Suprapubic skin (tissue), 4 donors: ENCODE data around the gene WASF2. TPM values are rescaled to one million over a fixed set of nuclear protein-coding genes. Genes with fewer than 3 reads are reported as not detected.
"Not testable (repeated sequence)": the region's sequence is repeated elsewhere in the genome, so short reads cannot be mapped to it uniquely, and the experiment has no call there.

ENCODE experiments used
- DNase-seq, 2 donors: peaks; one replicate each; pipeline ENCODE4 v3.0.0-alpha.2; 2019; ENCODE audit warnings: low spot score in 2 of 2
- H3K27ac ChIP-seq: fragments of 200-600 bp; sonication (generic); one replicate; pipeline ENCODE4 v1.5.1; 2019
- H3K27me3 ChIP-seq: fragments of 200-600 bp; sonication (generic); one replicate; pipeline ENCODE4 v1.5.1; 2019
- H3K36me3 ChIP-seq: fragments of 200-600 bp; sonication (generic); one replicate; pipeline ENCODE4 v1.5.1; 2019
- H3K4me1 ChIP-seq: fragments of 200-600 bp; sonication (generic); one replicate; pipeline ENCODE4 v1.5.1; 2019
- H3K4me3 ChIP-seq: fragments of 200-600 bp; sonication (generic); one replicate; pipeline ENCODE4 v1.5.1; 2019; ENCODE audit warnings: mild to moderate bottlenecking
- H3K9me3 ChIP-seq: fragments of 200-600 bp; sonication (generic); one replicate; pipeline ENCODE4 v1.5.1; 2019
- CTCF ChIP-seq, 2 donors: fragments of 200-600 bp in 1 of 2; fragments of 450-650 bp in 1 of 2; sonication (generic) in 1 of 2; IDR thresholded peaks; one replicate each; pipeline ENCODE4 v1.5.1; 2016 to 2019; ENCODE audit warnings: antibody characterized with exemption in 2 of 2, mild to moderate bottlenecking in 1 of 2, moderate library complexity in 1 of 2
- EP300 ChIP-seq: sonication (generic); formaldehyde crosslinking; IDR thresholded peaks from one replicate; pipeline ENCODE4 v1.6.1; 2017; ENCODE audit warnings: antibody characterized with exemption
- POLR2A ChIP-seq, 2 donors: fragments of 450-650 bp; IDR thresholded peaks; one replicate each; pipeline ENCODE4 v1.6.1; 2017; ENCODE audit warnings: antibody characterized with exemption in 2 of 2, mild to moderate bottlenecking in 2 of 2, moderate library complexity in 2 of 2
- POLR2AphosphoS5 ChIP-seq, 3 donors: sonication (generic); formaldehyde crosslinking; IDR thresholded peaks; one replicate each; pipeline ENCODE4 v1.6.1; 2017; ENCODE audit warnings: antibody characterized with exemption in 3 of 3
- whole genome bisulfite sequencing: methylation state at CpG from one replicate; pipeline ENCODE4 v1.1.5; 2018; 5-methylcytosine and 5-hydroxymethylcytosine counted together
- total RNA-seq, 4 donors: library from RNA; depleted of rRNA; stranded (reverse); fragments of >200 nt; gene quantifications; one replicate each; pipeline ENCODE4 v1.1.0, GENCODE V29; 2016

WASF2 gene
- total RNA-seq, 4 donors from 2014 or later, result 69.0 to 96.0 (median 90.4) TPM

GRCh38 chr1:27412502-27412901, 77.5 kb downstream of the WASF2 start:
- peaks cover 93% of the 10 kb centered on the region for H3K36me3 ChIP-seq
- no peak overlapping the region for H3K4me3 ChIP-seq
- WGBS, result 85% methylated on average over 4 of the region's 4 CpGs
- H3K27ac ChIP-seq, result peak overlapping the region; percentile 64
- no peaks in the 10 kb centered on the region for H3K27me3 ChIP-seq
- no peak for DNase-seq
- TF ChIP-seq CTCF (IDR thresholded peaks at IDR 0.05) (no peak), POLR2AphosphoS5 (IDR thresholded peaks at IDR 0.05) (no peak), EP300 (no peak), POLR2A (IDR thresholded peaks at IDR 0.05) (no peak)
- H3K4me1 ChIP-seq, result peaks cover 36% of the 10 kb centered on the region
- H3K9me3 ChIP-seq, result no peaks in the 10 kb centered on the region

- 85% methylated on average over 2 of the region's 2 CpGs for WGBS
- H3K27me3 ChIP-seq, result no peaks in the 10 kb centered on the region
- no peak overlapping the region for H3K27ac ChIP-seq
- no peak overlapping the region for H3K4me3 ChIP-seq
- no peak for DNase-seq
- H3K9me3 ChIP-seq, result no peaks in the 10 kb centered on the region
- H3K4me1 ChIP-seq, result peaks cover 44% of the 10 kb centered on the region
- TF ChIP-seq EP300, result no peak
- H3K36me3 ChIP-seq, result peaks cover 97% of the 10 kb centered on the region
Observed at GRCh38 chr1:27410709-27411108, 79.3 kb downstream of the WASF2 start.

GRCh38 chr1:27409669-27410068, 80.3 kb downstream of the WASF2 start:
- peaks cover 53% of the 10 kb centered on the region for H3K4me1 ChIP-seq
- TF ChIP-seq CTCF (IDR thresholded peaks at IDR 0.05) (no peak), POLR2A (IDR thresholded peaks at IDR 0.05) (no peak), EP300 (no peak), POLR2AphosphoS5 (IDR thresholded peaks at IDR 0.05) (no peak)
- H3K27ac ChIP-seq, result no peak overlapping the region
- no peak for DNase-seq
- no peaks in the 10 kb centered on the region for H3K27me3 ChIP-seq
- H3K36me3 ChIP-seq, result peaks cover 86% of the 10 kb centered on the region
- no peaks in the 10 kb centered on the region for H3K9me3 ChIP-seq
- H3K4me3 ChIP-seq, result no peak overlapping the region
- 92% methylated on average over 11 of the region's 11 CpGs for WGBS

GRCh38 chr1:27408151-27408550, 81.8 kb downstream of the WASF2 start:
- WGBS, result 83% methylated on average over 9 of the region's 9 CpGs
- H3K27ac ChIP-seq, result peak overlapping the region; percentile 89
- no peak overlapping the region for H3K4me3 ChIP-seq
- H3K36me3 ChIP-seq, result peaks cover 71% of the 10 kb centered on the region
- H3K9me3 ChIP-seq, result no peaks in the 10 kb centered on the region
- H3K27me3 ChIP-seq, result no peaks in the 10 kb centered on the region
- H3K4me1 ChIP-seq, result peaks cover 55% of the 10 kb centered on the region
- TF ChIP-seq EP300 (no peak), POLR2AphosphoS5 (IDR thresholded peaks at IDR 0.05) (no peak)
- DNase-seq, result no peak

- Histone ChIP-seq H3K27ac (peak overlapping the region; percentile 89), H3K36me3 (peaks cover 59% of the 10 kb centered on the region), H3K4me1 (peaks cover 58% of the 10 kb centered on the region)
- not testable (repeated sequence) for H3K9me3 ChIP-seq, H3K27me3 ChIP-seq, H3K4me3 ChIP-seq, DNase-seq
- 75% methylated on average over 1 of the region's 2 CpGs for WGBS
Observed at GRCh38 chr1:27406791-27407190, 83.2 kb downstream of the WASF2 start.

- no peak for DNase-seq
- Histone ChIP-seq H3K27ac (peak overlapping the region; percentile 89), H3K36me3 (peaks cover 54% of the 10 kb centered on the region), H3K4me1 (peaks cover 63% of the 10 kb centered on the region), H3K4me3 (no peak overlapping the region), H3K9me3 (no peaks in the 10 kb centered on the region), H3K27me3 (no peaks in the 10 kb centered on the region)
- 34% methylated on average over 4 of the region's 4 CpGs for WGBS
- TF ChIP-seq POLR2A (IDR thresholded peaks at IDR 0.05), result no peak
Observed at GRCh38 chr1:27406362-27406680, 83.6 kb downstream of the WASF2 start.

GRCh38 chr1:27405598-27406361, 84.2 kb downstream of the WASF2 start:
- H3K9me3 ChIP-seq, H3K4me3 ChIP-seq, H3K27me3 ChIP-seq, DNase-seq: not testable (repeated sequence)
- Histone ChIP-seq H3K36me3 (peaks cover 49% of the 10 kb centered on the region), H3K4me1 (peaks cover 68% of the 10 kb centered on the region), H3K27ac (peak overlapping the region; percentile 89)
- 29% methylated on average over 7 of the region's 18 CpGs for WGBS

GRCh38 chr1:27405074-27405473, 84.9 kb downstream of the WASF2 start:
- Histone ChIP-seq H3K27me3 (no peaks in the 10 kb centered on the region), H3K9me3 (no peaks in the 10 kb centered on the region), H3K4me3 (no peak overlapping the region), H3K27ac (peak overlapping the region; percentile 89), H3K36me3 (peaks cover 42% of the 10 kb centered on the region), H3K4me1 (peaks cover 76% of the 10 kb centered on the region)
- TF ChIP-seq POLR2AphosphoS5 (IDR thresholded peaks at IDR 0.05) (no peak), EP300 (no peak)
- no peak for DNase-seq
- 44% methylated on average over 11 of the region's 13 CpGs for WGBS
